HG02840 (cell line): Measurements from ENCODE around the gene ATP8B4.

Experiments
- ATAC-seq: cut with Tn5 transposase; IDR thresholded peaks from one replicate; pipeline ENCODE4 v1.9.1; 2021; ENCODE audit warnings: mild to moderate bottlenecking, moderate library complexity, moderate number of reproducible peaks; ENCODE audit not compliant: unreplicated experiment, low FRiP score

Gene ATP8B4

GRCh38 chr15:50066202-50066601 lies 52.8 kb downstream of the ATP8B4 start:
- ATAC-seq: no peak

- ATAC-seq: no peak
Observed at GRCh38 chr15:50065279-50065678, 53.8 kb downstream of the ATP8B4 start.

DNA sequence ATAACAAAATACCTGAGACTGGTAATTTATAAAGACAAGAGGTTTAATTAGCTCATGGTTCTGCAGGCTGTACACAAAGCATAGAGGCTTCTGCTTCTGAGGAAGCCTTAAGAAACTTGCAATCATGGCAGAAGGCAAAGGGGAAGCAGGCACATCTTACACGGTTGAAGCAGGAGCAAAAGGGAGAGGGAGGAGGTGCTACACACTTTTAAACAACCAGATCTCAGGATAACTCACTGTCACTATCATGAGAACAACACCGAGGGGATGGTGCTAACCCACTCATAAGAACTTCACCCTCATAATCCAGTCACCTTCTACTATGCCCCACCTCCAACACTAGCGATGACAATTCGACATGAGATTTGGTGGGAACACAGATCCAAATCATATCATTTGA lies 54.4 kb downstream of the ATP8B4 start:
- no peak for ATAC-seq

GRCh38 chr15:50063226-50063625 lies 55.8 kb downstream of the ATP8B4 start:
- ATAC-seq: no peak

DNA sequence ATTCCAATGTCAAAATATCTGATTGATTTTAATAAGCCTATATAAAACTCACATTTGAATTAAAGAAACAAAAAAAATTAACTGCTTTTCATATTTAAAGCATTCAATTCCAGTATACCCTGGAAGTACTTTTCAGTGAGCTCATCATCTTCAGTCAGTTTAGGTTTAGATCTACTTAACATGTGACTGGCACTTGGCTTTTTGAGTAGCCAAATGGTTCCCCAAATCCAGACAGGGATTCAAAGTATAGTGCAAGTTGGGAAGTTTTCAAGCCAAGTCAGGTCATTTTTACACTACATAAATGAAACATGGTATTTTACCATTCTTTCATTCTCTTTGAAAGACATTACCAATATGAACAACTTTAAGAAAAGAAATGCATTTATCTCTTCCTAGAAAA lies 57.5 kb downstream of the ATP8B4 start:
- ATAC-seq: no peak

DNA sequence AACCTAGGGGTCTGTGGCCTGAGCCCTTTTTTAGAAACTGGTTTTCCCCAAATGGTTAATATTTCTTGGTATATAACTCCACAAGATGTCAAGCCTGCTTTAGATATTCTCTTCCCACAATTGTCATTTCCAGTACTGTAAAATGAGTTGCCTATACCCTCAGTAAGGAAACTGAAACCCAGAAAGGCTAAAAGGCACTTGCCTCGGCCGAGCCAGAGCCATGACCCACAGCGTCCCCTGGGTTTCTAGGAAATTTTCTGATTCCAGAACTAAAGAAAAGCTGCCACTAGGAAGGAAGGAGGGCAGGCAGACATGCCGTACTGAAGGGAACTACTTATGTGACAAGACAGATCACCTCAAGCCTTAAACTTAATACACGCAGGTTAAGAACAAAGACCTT lies 59.1 kb downstream of the ATP8B4 start:
- ATAC-seq: no peak

DNA sequence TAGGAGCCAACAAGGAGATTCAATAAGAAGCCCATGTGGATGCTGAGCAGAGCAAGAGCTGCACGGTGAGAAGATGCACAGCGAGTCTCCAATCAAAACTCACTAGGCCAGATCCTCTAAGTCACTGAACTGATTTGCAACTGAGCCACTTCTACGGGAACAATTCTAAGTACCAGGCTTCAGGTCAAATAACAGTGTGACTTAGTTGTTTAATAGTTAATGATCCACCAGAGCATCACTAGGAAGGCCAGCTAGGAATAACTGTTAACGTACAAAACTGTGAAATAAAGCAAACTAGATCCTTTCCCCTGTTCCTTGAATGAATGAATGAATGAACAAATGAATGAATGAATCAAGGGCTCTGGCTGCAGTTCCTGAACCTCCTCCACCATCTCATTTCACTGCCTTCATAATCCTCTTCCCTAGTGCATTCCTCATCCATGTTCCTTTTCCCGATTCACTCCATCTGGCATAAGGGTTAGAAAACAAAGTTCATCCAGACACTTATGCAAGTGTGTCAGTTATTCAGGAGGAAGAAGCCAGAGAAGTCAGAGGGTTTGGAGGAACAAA lies 59.7 kb downstream of the ATP8B4 start:
- ATAC-seq: no peak

DNA sequence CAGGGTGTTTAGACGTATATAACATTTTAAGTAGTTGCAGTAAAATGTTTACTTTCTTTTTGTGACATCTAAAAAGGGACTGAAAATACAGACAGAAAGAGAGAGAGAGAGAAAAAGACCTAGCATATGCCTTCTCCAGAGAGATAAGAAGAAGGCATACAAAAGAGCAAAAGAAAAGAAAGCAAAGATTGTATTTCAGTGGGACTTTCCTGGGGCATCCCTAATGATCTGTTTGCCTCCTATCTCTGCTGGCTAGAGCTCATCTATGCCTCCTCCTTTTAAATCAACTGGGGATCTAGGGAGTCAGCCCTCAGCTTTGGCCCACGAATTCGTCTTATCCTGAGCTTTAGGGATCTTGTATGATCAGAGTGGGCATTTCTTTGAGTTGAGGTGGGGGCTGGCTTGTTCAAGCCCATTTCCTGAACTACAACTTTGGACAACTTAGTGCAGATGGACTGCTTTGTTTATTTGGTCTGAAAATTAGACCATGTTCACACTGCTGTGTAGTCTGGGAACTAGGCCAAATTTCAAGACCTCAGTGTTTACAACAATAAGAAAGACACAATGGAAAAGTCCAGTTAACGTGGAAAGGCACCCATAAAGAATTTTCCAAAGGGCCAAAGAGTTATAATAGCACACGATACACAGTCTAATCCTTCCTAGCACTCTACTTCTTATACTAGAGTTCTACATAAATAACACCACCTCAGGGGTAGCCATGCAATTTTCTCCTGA lies 61.0 kb downstream of the ATP8B4 start:
- ATAC-seq: no peak

GRCh38 chr15:50057196-50057595 lies 61.8 kb downstream of the ATP8B4 start:
- no peak for ATAC-seq

- ATAC-seq: no peak
Observed at GRCh38 chr15:50055750-50056157, 63.3 kb downstream of the ATP8B4 start.

DNA sequence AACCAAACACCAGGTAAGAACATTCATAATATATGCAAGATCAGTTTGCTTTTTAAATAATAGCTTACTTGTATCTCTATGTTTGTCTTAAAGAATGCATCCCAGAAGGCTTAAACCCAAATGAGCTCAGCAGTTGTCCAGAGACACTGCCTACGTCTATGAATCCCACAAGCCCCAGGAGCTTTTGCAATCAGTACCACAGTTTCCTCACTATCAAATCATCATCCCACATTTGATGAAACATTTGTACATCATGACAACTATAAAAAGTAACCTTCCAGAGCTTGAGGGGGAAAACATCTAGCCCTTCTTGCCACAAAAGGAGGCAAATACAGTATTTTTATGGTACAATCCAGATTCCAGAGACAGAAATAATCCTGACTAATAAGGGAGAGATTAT lies 63.7 kb downstream of the ATP8B4 start:
- no peak for ATAC-seq

GRCh38 chr15:50053055-50053856 lies 65.8 kb downstream of the ATP8B4 start:
- ATAC-seq: no peak

GRCh38 chr15:50051811-50052419 lies 67.1 kb downstream of the ATP8B4 start:
- ATAC-seq: no peak

- no peak for ATAC-seq
Observed at GRCh38 chr15:50050986-50051743, 67.9 kb downstream of the ATP8B4 start.

GRCh38 chr15:50049871-50050270 lies 69.2 kb downstream of the ATP8B4 start:
- no peak for ATAC-seq

GRCh38 chr15:50046867-50047266 lies 72.2 kb downstream of the ATP8B4 start:
- ATAC-seq: no peak

GRCh38 chr15:50046159-50046558 lies 72.9 kb downstream of the ATP8B4 start:
- no peak for ATAC-seq

DNA sequence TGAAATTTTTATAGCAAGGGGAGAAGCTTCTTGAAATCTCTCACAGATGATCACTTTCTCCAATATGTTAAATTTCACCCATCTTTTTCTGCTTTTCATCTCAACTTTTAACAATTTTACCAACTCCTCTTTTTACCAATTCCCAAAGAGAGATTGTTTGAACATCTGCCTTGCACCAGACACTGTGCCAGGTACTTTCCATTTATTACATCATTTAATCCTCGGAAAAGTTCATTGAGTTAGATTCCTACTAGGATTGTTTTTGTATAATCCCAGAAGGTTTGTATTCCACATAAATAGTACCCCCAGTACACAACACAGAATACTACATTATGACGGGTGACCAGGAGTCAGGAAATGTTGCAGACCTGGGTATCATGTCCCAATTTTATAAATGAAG lies 74.1 kb downstream of the ATP8B4 start:
- no peak for ATAC-seq

- ATAC-seq: no peak
Observed at GRCh38 chr15:50044406-50044805, 74.6 kb downstream of the ATP8B4 start.

DNA sequence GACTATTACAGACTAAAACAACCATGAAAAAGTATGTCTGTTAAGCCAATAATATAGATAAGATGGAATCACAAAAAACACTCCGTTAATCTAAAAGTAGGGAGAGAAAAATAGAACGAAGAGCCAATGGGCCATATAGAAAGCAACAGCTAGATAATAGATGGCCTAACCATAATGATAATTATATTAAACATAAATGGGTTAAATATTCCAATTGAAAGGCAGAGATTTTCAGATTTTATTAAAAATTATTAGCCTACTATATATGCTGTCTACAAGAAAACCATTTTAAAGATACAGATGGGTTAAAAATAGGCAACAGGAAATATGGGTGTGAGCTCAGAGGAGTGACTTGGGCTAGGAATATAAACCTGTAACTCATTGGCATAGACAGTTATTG lies 76.3 kb downstream of the ATP8B4 start:
- ATAC-seq: no peak
